Neural cell (in vitro differentiated cells): Measurements from ENCODE around the gene STK32A. TPM values are rescaled to one million over a fixed set of nuclear protein-coding genes. Genes with fewer than 3 reads are reported as not detected.

Experiments
- H2AFZ ChIP-seq: fragments of 200-600, 300-800 bp; sonication (generic), shearing (Covaris generic); 2 replicates; pipeline ENCODE4 v1.6.0; 2014; ENCODE audit warnings: low read depth, mild to moderate bottlenecking, antibody characterized with exemption, low read length, moderate library complexity
- H3F3A ChIP-seq: fragments of 200-600 bp; shearing (Covaris generic); 2 replicates; pipeline ENCODE4 v1.6.1; 2016; ENCODE audit warnings: mild to moderate bottlenecking, moderate library complexity, mixed read lengths, antibody characterized with exemption, low read length; ENCODE audit not compliant: insufficient read depth, poor library complexity, severe bottlenecking
- H3K27ac ChIP-seq: fragments of 200-600, 300-800 bp; sonication (generic), shearing (Covaris generic); 2 replicates; pipeline ENCODE4 v1.5.1; 2014; ENCODE audit warnings: mild to moderate bottlenecking, low read length, moderate library complexity
- H3K27me3 ChIP-seq: fragments of 300-800, 200-600 bp; sonication (generic), shearing (Covaris generic); 2 replicates; pipeline ENCODE4 v1.6.0; 2014; ENCODE audit warnings: mild to moderate bottlenecking, low read depth, low read length, moderate library complexity; ENCODE audit not compliant: insufficient read depth
- H3K36me3 ChIP-seq: fragments of 300-800, 200-600 bp; sonication (generic), shearing (Covaris generic); 2 replicates; pipeline ENCODE4 v1.5.1; 2014; ENCODE audit warnings: mild to moderate bottlenecking, antibody characterized with exemption, low read length, moderate library complexity; ENCODE audit not compliant: insufficient read depth
- H3K4me2 ChIP-seq: fragments of 300-800, 200-600 bp; sonication (generic), shearing (Covaris generic); 2 replicates; pipeline ENCODE4 v1.6.0; 2014; ENCODE audit warnings: mild to moderate bottlenecking, low read length
- H3K4me3 ChIP-seq: fragments of 300-800, 200-600 bp; sonication (generic), shearing (Covaris generic); 2 replicates; pipeline ENCODE4 v1.5.1; 2014; ENCODE audit warnings: mild to moderate bottlenecking, low read length, moderate library complexity
- H3K79me2 ChIP-seq: fragments of 200-600 bp; shearing (Covaris generic); replicated peaks from 2 replicates; pipeline ENCODE4 v1.6.0; 2014; ENCODE audit warnings: mild to moderate bottlenecking, low read length, moderate library complexity; ENCODE audit not compliant: insufficient read depth
- H3K9ac ChIP-seq: fragments of 300-800, 200-600 bp; sonication (generic), shearing (Covaris generic); 2 replicates; pipeline ENCODE4 v1.6.1; 2016; ENCODE audit warnings: mild to moderate bottlenecking, low read length, mixed read lengths
- H3K9me2 ChIP-seq: fragments of 200-600 bp; shearing (Covaris generic); 2 replicates; pipeline ENCODE4 v1.6.1; 2016; ENCODE audit warnings: mild to moderate bottlenecking, low read length, mixed read lengths; ENCODE audit not compliant: insufficient read depth
- H3K9me3 ChIP-seq: fragments of 200-600, 300-800 bp; sonication (generic), shearing (Covaris generic); 2 replicates; pipeline ENCODE4 v1.6.1; 2016; ENCODE audit warnings: mild to moderate bottlenecking, mixed run types, low read length, moderate library complexity, mixed read lengths
- H4K20me1 ChIP-seq: fragments of 200-600 bp; shearing (Covaris generic); 2 replicates; pipeline ENCODE4 v1.6.1; 2016; ENCODE audit warnings: mild to moderate bottlenecking, mixed run types; ENCODE audit not compliant: insufficient read depth
- EP300 ChIP-seq: fragments of 450-650 bp; conservative IDR thresholded peaks from 2 replicates; pipeline ENCODE4 v1.6.1; 2014; ENCODE audit warnings: antibody characterized with exemption, mild to moderate bottlenecking, moderate library complexity; ENCODE audit not compliant: poor library complexity, severe bottlenecking
- EZH2 ChIP-seq: fragments of 200-600, 300-800 bp; shearing (Covaris generic), sonication (generic); IDR thresholded peaks from 2 replicates; pipeline ENCODE4 v1.6.1; 2014; ENCODE audit warnings: antibody characterized with exemption, low read length, borderline replicate concordance, mild to moderate bottlenecking; ENCODE audit not compliant: insufficient read depth, poor library complexity, severe bottlenecking
- MXI1 ChIP-seq: fragments of 450-650 bp; conservative IDR thresholded peaks from 2 replicates; pipeline ENCODE4 v1.6.1; 2014; ENCODE audit warnings: antibody characterized with exemption, mild to moderate bottlenecking; ENCODE audit not compliant: poor library complexity, severe bottlenecking
- POLR2AphosphoS5 ChIP-seq: IDR thresholded peaks from 2 replicates; pipeline ENCODE4 v1.6.1; 2012
- RAD21 ChIP-seq: fragments of 450-650 bp; conservative IDR thresholded peaks from 2 replicates; pipeline ENCODE4 v1.6.1; 2014; ENCODE audit warnings: antibody characterized with exemption, mild to moderate bottlenecking, moderate library complexity
- SMC3 ChIP-seq: fragments of 450-650 bp; conservative IDR thresholded peaks from 2 replicates; pipeline ENCODE4 v1.6.1; 2014; ENCODE audit warnings: antibody characterized with exemption, mild to moderate bottlenecking, moderate library complexity; ENCODE audit not compliant: poor library complexity
- TAF1 ChIP-seq: IDR thresholded peaks from 2 replicates; pipeline ENCODE4 v1.6.1; 2012; ENCODE audit warnings: low read depth
- polyA plus RNA-seq: library from polyadenylated mRNA; depleted of rRNA; stranded (reverse); fragments of >200 nt; gene quantifications from 2 replicates; pipeline ENCODE4 v1.2.3, GENCODE V29; 2014
- TF ChIP-seq, protein P1 (sequence below): IDR thresholded peaks from 2 replicates; pipeline ENCODE4 v1.6.1; 2012; ENCODE audit warnings: borderline replicate concordance
- TF ChIP-seq, protein P2 (sequence below): fragments of 450-650 bp; IDR thresholded peaks from 2 replicates; pipeline ENCODE4 v1.5.1; 2014; ENCODE audit warnings: antibody characterized with exemption, mild to moderate bottlenecking, moderate library complexity; ENCODE audit not compliant: poor library complexity, severe bottlenecking

Gene STK32A
- polyA plus RNA-seq, 1 donor from 2014 or later: 23.1 TPM

DNA sequence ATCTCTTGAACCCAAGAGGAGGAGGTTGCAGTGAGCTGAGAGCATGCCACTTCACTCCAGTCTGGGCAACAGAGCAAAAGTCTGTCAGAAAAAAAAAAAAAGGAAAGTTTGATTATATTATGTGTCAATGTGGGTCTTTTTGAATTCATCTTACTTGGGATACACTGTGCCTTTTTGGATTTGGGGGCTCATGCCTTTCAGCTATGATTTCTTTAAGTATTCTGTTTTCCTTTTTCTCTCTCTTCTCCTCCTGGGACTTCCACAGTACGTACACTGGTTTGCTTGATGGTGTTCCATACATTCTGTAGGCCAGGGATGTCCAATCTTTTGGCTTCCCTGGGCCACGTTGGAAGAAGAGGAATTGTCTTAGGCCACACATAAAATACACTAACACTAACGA, 146.7 kb downstream of the STK32A start:
- no peaks in the 10 kb centered on the region for H3F3A ChIP-seq
- H3K9me2 ChIP-seq: no peaks in the 10 kb centered on the region
- no peak overlapping the region for H3K27ac ChIP-seq
- TF ChIP-seq SMC3 (no peak), POLR2AphosphoS5 (no peak), TAF1 (no peak), EZH2 (no peak), EP300 (no peak), RAD21 (no peak), MXI1 (no peak)
- TF ChIP-seq, protein P1, sequence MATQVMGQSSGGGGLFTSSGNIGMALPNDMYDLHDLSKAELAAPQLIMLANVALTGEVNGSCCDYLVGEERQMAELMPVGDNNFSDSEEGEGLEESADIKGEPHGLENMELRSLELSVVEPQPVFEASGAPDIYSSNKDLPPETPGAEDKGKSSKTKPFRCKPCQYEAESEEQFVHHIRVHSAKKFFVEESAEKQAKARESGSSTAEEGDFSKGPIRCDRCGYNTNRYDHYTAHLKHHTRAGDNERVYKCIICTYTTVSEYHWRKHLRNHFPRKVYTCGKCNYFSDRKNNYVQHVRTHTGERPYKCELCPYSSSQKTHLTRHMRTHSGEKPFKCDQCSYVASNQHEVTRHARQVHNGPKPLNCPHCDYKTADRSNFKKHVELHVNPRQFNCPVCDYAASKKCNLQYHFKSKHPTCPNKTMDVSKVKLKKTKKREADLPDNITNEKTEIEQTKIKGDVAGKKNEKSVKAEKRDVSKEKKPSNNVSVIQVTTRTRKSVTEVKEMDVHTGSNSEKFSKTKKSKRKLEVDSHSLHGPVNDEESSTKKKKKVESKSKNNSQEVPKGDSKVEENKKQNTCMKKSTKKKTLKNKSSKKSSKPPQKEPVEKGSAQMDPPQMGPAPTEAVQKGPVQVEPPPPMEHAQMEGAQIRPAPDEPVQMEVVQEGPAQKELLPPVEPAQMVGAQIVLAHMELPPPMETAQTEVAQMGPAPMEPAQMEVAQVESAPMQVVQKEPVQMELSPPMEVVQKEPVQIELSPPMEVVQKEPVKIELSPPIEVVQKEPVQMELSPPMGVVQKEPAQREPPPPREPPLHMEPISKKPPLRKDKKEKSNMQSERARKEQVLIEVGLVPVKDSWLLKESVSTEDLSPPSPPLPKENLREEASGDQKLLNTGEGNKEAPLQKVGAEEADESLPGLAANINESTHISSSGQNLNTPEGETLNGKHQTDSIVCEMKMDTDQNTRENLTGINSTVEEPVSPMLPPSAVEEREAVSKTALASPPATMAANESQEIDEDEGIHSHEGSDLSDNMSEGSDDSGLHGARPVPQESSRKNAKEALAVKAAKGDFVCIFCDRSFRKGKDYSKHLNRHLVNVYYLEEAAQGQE: no peak
- TF ChIP-seq, protein P2, sequence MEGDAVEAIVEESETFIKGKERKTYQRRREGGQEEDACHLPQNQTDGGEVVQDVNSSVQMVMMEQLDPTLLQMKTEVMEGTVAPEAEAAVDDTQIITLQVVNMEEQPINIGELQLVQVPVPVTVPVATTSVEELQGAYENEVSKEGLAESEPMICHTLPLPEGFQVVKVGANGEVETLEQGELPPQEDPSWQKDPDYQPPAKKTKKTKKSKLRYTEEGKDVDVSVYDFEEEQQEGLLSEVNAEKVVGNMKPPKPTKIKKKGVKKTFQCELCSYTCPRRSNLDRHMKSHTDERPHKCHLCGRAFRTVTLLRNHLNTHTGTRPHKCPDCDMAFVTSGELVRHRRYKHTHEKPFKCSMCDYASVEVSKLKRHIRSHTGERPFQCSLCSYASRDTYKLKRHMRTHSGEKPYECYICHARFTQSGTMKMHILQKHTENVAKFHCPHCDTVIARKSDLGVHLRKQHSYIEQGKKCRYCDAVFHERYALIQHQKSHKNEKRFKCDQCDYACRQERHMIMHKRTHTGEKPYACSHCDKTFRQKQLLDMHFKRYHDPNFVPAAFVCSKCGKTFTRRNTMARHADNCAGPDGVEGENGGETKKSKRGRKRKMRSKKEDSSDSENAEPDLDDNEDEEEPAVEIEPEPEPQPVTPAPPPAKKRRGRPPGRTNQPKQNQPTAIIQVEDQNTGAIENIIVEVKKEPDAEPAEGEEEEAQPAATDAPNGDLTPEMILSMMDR: no peak
- no peaks in the 10 kb centered on the region for H3K36me3 ChIP-seq
- peaks cover 5% of the 10 kb centered on the region for H3K9me3 ChIP-seq
- H2AFZ ChIP-seq: no peak overlapping the region
- no peak overlapping the region for H3K4me3 ChIP-seq
- no peaks in the 10 kb centered on the region for H3K27me3 ChIP-seq
- H3K4me2 ChIP-seq: no peak overlapping the region
- no peak overlapping the region for H3K9ac ChIP-seq
- no peaks in the 10 kb centered on the region for H4K20me1 ChIP-seq
- no peaks in the 10 kb centered on the region for H3K79me2 ChIP-seq

DNA sequence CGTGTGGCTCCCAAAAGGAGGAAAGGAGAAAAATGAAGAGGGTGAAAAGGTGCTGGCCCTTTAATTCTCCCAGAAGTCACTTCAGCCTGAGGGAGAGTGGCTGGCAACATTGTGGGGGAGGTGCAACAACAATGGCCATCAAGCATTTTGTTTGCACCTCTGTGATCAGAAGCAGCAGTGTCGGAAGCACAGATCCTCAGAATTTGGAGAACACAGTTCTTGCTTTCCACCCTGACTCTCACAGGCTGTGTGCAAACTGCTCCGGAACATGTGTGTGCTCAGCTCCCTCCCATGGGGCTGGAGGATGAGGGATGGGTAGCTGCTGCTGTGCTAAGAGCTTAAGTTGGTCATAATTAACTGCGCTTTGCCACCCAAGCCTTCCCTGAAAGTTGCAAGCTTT, 147.9 kb downstream of the STK32A start:
- TF ChIP-seq RAD21 (no peak), EZH2 (no peak)
- Histone ChIP-seq H3K36me3 (no peaks in the 10 kb centered on the region), H3K9me3 (peaks cover 5% of the 10 kb centered on the region), H3K27ac (no peak overlapping the region), H3K9me2 (no peaks in the 10 kb centered on the region), H3F3A (no peaks in the 10 kb centered on the region), H3K9ac (no peak overlapping the region), H3K4me2 (no peak overlapping the region), H2AFZ (no peak overlapping the region), H3K27me3 (no peaks in the 10 kb centered on the region), H4K20me1 (no peaks in the 10 kb centered on the region), H3K4me3 (no peak overlapping the region), H3K79me2 (no peaks in the 10 kb centered on the region)
